Stimulated activated memory B cell treated with anti-CD40 and anti-IgM and Interleukin-4, amounts not matched to agents 10 μg/mL and 1 μg/mL and 100 μg/mL, for 72 hours (primary cell): ENCODE results near the gene CDR2.
"Not testable (repeated sequence)": the region's sequence is repeated elsewhere in the genome, so short reads cannot be mapped to it uniquely, and the experiment has no call there.

Source experiments
- ATAC-seq: fragments of 150-1000 bp; cut with Tn5 transposase; 2 replicates; pipeline ENCODE4 v1.10.0; 2021
- H3K27ac Mint-ChIP-seq: one replicate; pipeline ENCODE4 v1.8.0; 2022; ENCODE audit warnings: mild to moderate bottlenecking, mixed read lengths
- H3K27me3 Mint-ChIP-seq: one replicate; pipeline ENCODE4 v1.8.0; 2022; ENCODE audit warnings: mixed read lengths
- H3K36me3 Mint-ChIP-seq: one replicate; pipeline ENCODE4 v1.8.0; 2022; ENCODE audit warnings: mixed read lengths
- H3K4me1 Mint-ChIP-seq: one replicate; pipeline ENCODE4 v1.8.0; 2022; ENCODE audit warnings: mixed read lengths
- H3K4me3 Mint-ChIP-seq: one replicate; pipeline ENCODE4 v1.8.0; 2022; ENCODE audit warnings: mild to moderate bottlenecking, moderate library complexity, mixed read lengths
- H3K9me3 Mint-ChIP-seq: one replicate; pipeline ENCODE4 v1.8.0; 2022; ENCODE audit warnings: mixed read lengths

CDR2 gene

GRCh38 chr16:22374311-22375116 lies at the start of gene CDR2:
TSS of gene CDR2 (minus strand) at chr16:22374619. CDS start at chr16:22374309, 310 bp downstream.
- Mint-ChIP-seq H3K9me3 (no peaks in the 10 kb centered on the region), H3K36me3 (no peaks in the 10 kb centered on the region), H3K27ac (peak within 1 kb of the TSS; percentile 72), H3K4me3 (peak within 1 kb of the TSS; percentile 96), H3K4me1 (peaks cover 22% of the 10 kb centered on the region), H3K27me3 (peaks cover 7% of the 10 kb centered on the region)
- ATAC-seq = peak; percentile 99

GRCh38 chr16:22423716-22424115 lies 49.3 kb upstream of the CDR2 start:
- no peak for ATAC-seq
- Mint-ChIP-seq H3K27me3 (no peaks in the 10 kb centered on the region), H3K36me3 (peaks cover 70% of the 10 kb centered on the region), H3K9me3 (peaks cover 4% of the 10 kb centered on the region), H3K4me3 (no peak overlapping the region), H3K27ac (no peak overlapping the region), H3K4me1 (no peaks in the 10 kb centered on the region)

- H3K27me3 Mint-ChIP-seq = no peaks in the 10 kb centered on the region
- no peaks in the 10 kb centered on the region for H3K4me1 Mint-ChIP-seq
- H3K27ac Mint-ChIP-seq = no peak overlapping the region
- H3K36me3 Mint-ChIP-seq = peaks cover 62% of the 10 kb centered on the region
- no peak for ATAC-seq
- H3K9me3 Mint-ChIP-seq = peaks cover 4% of the 10 kb centered on the region
- no peak overlapping the region for H3K4me3 Mint-ChIP-seq
Observed at GRCh38 chr16:22421136-22421535, 46.7 kb upstream of the CDR2 start.

- H3K36me3 Mint-ChIP-seq = peaks cover 64% of the 10 kb centered on the region
- peaks cover 4% of the 10 kb centered on the region for H3K9me3 Mint-ChIP-seq
- no peak overlapping the region for H3K27ac Mint-ChIP-seq
- no peak for ATAC-seq
- no peaks in the 10 kb centered on the region for H3K27me3 Mint-ChIP-seq
- H3K4me1 Mint-ChIP-seq = no peaks in the 10 kb centered on the region
- no peak overlapping the region for H3K4me3 Mint-ChIP-seq
Observed at GRCh38 chr16:22420606-22421135, 46.3 kb upstream of the CDR2 start.

GRCh38 chr16:22419908-22420307 lies 45.5 kb upstream of the CDR2 start:
- Mint-ChIP-seq H3K4me3 (no peak overlapping the region), H3K9me3 (peaks cover 4% of the 10 kb centered on the region), H3K27ac (no peak overlapping the region), H3K4me1 (no peaks in the 10 kb centered on the region), H3K27me3 (no peaks in the 10 kb centered on the region), H3K36me3 (peaks cover 67% of the 10 kb centered on the region)
- no peak for ATAC-seq

- Mint-ChIP-seq H3K36me3 (peaks cover 56% of the 10 kb centered on the region), H3K4me1 (no peaks in the 10 kb centered on the region), H3K27ac (no peak overlapping the region), H3K4me3 (no peak overlapping the region), H3K27me3 (no peaks in the 10 kb centered on the region), H3K9me3 (peaks cover 4% of the 10 kb centered on the region)
- no peak for ATAC-seq
Observed at GRCh38 chr16:22418826-22419225, 44.4 kb upstream of the CDR2 start.

GRCh38 chr16:22417798-22418197 lies 43.4 kb upstream of the CDR2 start:
- H3K27ac Mint-ChIP-seq, H3K27me3 Mint-ChIP-seq, H3K4me1 Mint-ChIP-seq, ATAC-seq, H3K4me3 Mint-ChIP-seq, H3K9me3 Mint-ChIP-seq: not testable (repeated sequence)
- peaks cover 46% of the 10 kb centered on the region for H3K36me3 Mint-ChIP-seq

- ATAC-seq = no peak
- Mint-ChIP-seq H3K36me3 (peaks cover 42% of the 10 kb centered on the region), H3K9me3 (no peaks in the 10 kb centered on the region), H3K27ac (no peak overlapping the region), H3K4me3 (no peak overlapping the region), H3K4me1 (no peaks in the 10 kb centered on the region), H3K27me3 (no peaks in the 10 kb centered on the region)
Observed at GRCh38 chr16:22417019-22417418, 42.6 kb upstream of the CDR2 start.

- Mint-ChIP-seq H3K27me3 (no peaks in the 10 kb centered on the region), H3K4me3 (no peak overlapping the region), H3K27ac (no peak overlapping the region), H3K9me3 (no peaks in the 10 kb centered on the region), H3K4me1 (no peaks in the 10 kb centered on the region), H3K36me3 (peaks cover 15% of the 10 kb centered on the region)
- no peak for ATAC-seq
Observed at GRCh38 chr16:22413819-22414218, 39.4 kb upstream of the CDR2 start.

GRCh38 chr16:22407486-22407885 lies 33.1 kb upstream of the CDR2 start:
- H3K27me3 Mint-ChIP-seq = no peaks in the 10 kb centered on the region
- no peak overlapping the region for H3K4me3 Mint-ChIP-seq
- no peaks in the 10 kb centered on the region for H3K4me1 Mint-ChIP-seq
- H3K27ac Mint-ChIP-seq = no peak overlapping the region
- no peaks in the 10 kb centered on the region for H3K9me3 Mint-ChIP-seq
- ATAC-seq = no peak
- H3K36me3 Mint-ChIP-seq = peaks cover 17% of the 10 kb centered on the region

- Mint-ChIP-seq H3K4me1 (no peaks in the 10 kb centered on the region), H3K4me3 (no peak overlapping the region), H3K9me3 (no peaks in the 10 kb centered on the region), H3K27me3 (no peaks in the 10 kb centered on the region), H3K27ac (no peak overlapping the region), H3K36me3 (peaks cover 16% of the 10 kb centered on the region)
- ATAC-seq = no peak
Observed at GRCh38 chr16:22402191-22402590, 27.8 kb upstream of the CDR2 start.

GRCh38 chr16:22400900-22401299 lies 26.5 kb upstream of the CDR2 start:
- Mint-ChIP-seq H3K4me3 (no peak overlapping the region), H3K9me3 (no peaks in the 10 kb centered on the region), H3K27me3 (no peaks in the 10 kb centered on the region), H3K36me3 (peaks cover 13% of the 10 kb centered on the region), H3K4me1 (no peaks in the 10 kb centered on the region), H3K27ac (no peak overlapping the region)
- no peak for ATAC-seq

GRCh38 chr16:22397931-22398330 lies 23.5 kb upstream of the CDR2 start:
- Mint-ChIP-seq H3K9me3 (no peaks in the 10 kb centered on the region), H3K4me1 (no peaks in the 10 kb centered on the region), H3K36me3 (peaks cover 12% of the 10 kb centered on the region), H3K27ac (no peak overlapping the region), H3K27me3 (no peaks in the 10 kb centered on the region), H3K4me3 (no peak overlapping the region)
- ATAC-seq = no peak

- Mint-ChIP-seq H3K27me3 (no peaks in the 10 kb centered on the region), H3K9me3 (no peaks in the 10 kb centered on the region), H3K4me1 (no peaks in the 10 kb centered on the region), H3K27ac (no peak overlapping the region), H3K36me3 (peaks cover 12% of the 10 kb centered on the region), H3K4me3 (no peak overlapping the region)
- no peak for ATAC-seq
Observed at GRCh38 chr16:22397464-22397863, 23.0 kb upstream of the CDR2 start.

- no peak overlapping the region for H3K4me3 Mint-ChIP-seq
- no peak for ATAC-seq
- no peaks in the 10 kb centered on the region for H3K27me3 Mint-ChIP-seq
- H3K9me3 Mint-ChIP-seq = no peaks in the 10 kb centered on the region
- no peaks in the 10 kb centered on the region for H3K4me1 Mint-ChIP-seq
- H3K27ac Mint-ChIP-seq = peak overlapping the region; percentile 35
- H3K36me3 Mint-ChIP-seq = peaks cover 12% of the 10 kb centered on the region
Observed at GRCh38 chr16:22395960-22396359, 21.5 kb upstream of the CDR2 start.

- no peak for ATAC-seq
- peaks cover 6% of the 10 kb centered on the region for H3K36me3 Mint-ChIP-seq
- no peaks in the 10 kb centered on the region for H3K27me3 Mint-ChIP-seq
- H3K4me1 Mint-ChIP-seq = no peaks in the 10 kb centered on the region
- no peak overlapping the region for H3K27ac Mint-ChIP-seq
- no peaks in the 10 kb centered on the region for H3K9me3 Mint-ChIP-seq
- no peak overlapping the region for H3K4me3 Mint-ChIP-seq
Observed at GRCh38 chr16:22394121-22394520, 19.7 kb upstream of the CDR2 start.
